Hematopoietic multipotent progenitor cell treated with erythropoietin and hydrocortisone succinate and interleukin-3 and kit ligand, for 17 days (in vitro differentiated cells): ENCODE measurements around the gene SIK3.
"Not testable (repeated sequence)": the region's sequence is repeated elsewhere in the genome, so short reads cannot be mapped to it uniquely, and the experiment has no call there.

Experiments
- DNase-seq: peaks from one replicate; pipeline ENCODE4 v3.0.0-alpha.2; 2015; ENCODE audit warnings: low spot score

Gene SIK3

GRCh38 chr11:116840224-116840745 lies 257.9 kb downstream of the SIK3 start:
- DNase-seq: no peak

GRCh38 chr11:116838321-116839084 lies 259.7 kb downstream of the SIK3 start:
- DNase-seq: no peak

- DNase-seq: no peak
Observed at GRCh38 chr11:116837231-116838091, 260.8 kb downstream of the SIK3 start, which contains the start of gene APOA1. TSS of gene APOA1 (minus strand) at chr11:116837622. CDS start at chr11:116837387, 235 bp downstream.

- no peak for DNase-seq
Observed at GRCh38 chr11:116836632-116836991, 261.6 kb downstream of the SIK3 start.

GRCh38 chr11:116835791-116836631 lies 262.2 kb downstream of the SIK3 start:
- peak; percentile 29 for DNase-seq

- DNase-seq: no peak
Observed at GRCh38 chr11:116835042-116835772, 263.0 kb downstream of the SIK3 start.

- DNase-seq: not testable (repeated sequence)
Observed at GRCh38 chr11:116834535-116835041, 263.6 kb downstream of the SIK3 start.

GRCh38 chr11:116833816-116834534 lies 264.3 kb downstream of the SIK3 start:
- no peak for DNase-seq

GRCh38 chr11:116833491-116833815 lies 264.8 kb downstream of the SIK3 start:
- no peak for DNase-seq

- no peak for DNase-seq
Observed at GRCh38 chr11:116832350-116833290, 265.6 kb downstream of the SIK3 start.

GRCh38 chr11:116831790-116832349 lies 266.4 kb downstream of the SIK3 start:
- DNase-seq: no peak

GRCh38 chr11:116830184-116830912 lies 267.9 kb downstream of the SIK3 start:
- no peak for DNase-seq

GRCh38 chr11:116829525-116830183 lies 268.6 kb downstream of the SIK3 start, which contains the start of gene APOC3:
TSS of gene APOC3 (plus strand) at chr11:116829907. CDS start at chr11:116830583, 676 bp downstream.
- DNase-seq: no peak

- no peak for DNase-seq
Observed at GRCh38 chr11:116828632-116829524, 269.4 kb downstream of the SIK3 start.

GRCh38 chr11:116827461-116827860 lies 270.8 kb downstream of the SIK3 start:
- DNase-seq: no peak

GRCh38 chr11:116826751-116827431 lies 271.3 kb downstream of the SIK3 start:
- no peak for DNase-seq
